Measurements from ENCODE around the gene CYP3A7. TPM values are rescaled to one million over a fixed set of nuclear protein-coding genes. Genes with fewer than 3 reads are reported as not detected.

The CYP3A7 gene
- total and polyA plus RNA-seq, 2 of the 13 experiments (the other 11 are each of a cell fraction or from before 2014, with no cell fraction given) = 5.8 to 6.4 TPM

DNA sequence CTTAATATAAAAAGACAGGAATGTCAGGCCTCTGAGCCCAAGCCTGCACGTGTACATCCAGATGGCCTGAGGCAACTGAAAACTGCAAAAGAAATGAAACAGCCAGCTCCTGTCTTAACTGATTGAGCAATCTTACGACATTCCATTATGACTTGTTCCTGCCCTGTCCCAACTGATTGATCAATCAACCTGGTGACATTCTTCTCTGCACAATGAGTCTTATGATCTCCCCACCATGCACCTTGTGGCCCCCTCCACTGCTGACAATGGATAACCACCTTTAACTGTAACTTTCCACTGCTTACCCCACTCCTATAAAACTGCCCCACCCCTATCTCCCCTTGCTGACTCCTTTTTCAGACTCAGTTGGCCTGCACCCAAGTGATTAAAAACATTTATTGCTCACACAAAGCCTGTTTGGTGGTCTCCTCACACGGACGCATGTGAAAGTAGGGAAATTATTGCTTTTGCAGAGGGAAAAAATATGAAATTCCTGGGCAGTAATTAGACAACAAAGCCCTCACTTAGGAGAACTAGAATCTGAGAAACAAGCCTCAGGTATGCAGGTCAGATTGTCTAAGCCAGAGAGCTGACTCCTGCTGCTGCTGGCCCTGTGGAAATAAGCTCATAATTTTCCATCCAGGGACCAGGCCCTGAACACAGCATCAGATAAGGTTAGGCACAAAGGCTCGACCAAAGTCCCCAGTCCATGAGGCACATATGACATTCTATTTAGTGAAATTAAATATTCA lies 5.3 kb downstream of the CYP3A7 start (continued):
- TF ChIP-seq ATF2 (CRISPR knock-in tag; IDR thresholded peaks at IDR 0.05) = peak; percentile 38; the same call in 1 of the 2 replicates
- no peak for TF ChIP-seq CSRNP2 (CRISPR knock-in tag; conservative IDR thresholded peaks at IDR 0.05; ENCODE audit: low read depth)
- TF ChIP-seq MNT (IDR thresholded peaks at IDR 0.05) = peak; percentile 39; the same call in 1 of the 2 replicates
- TF ChIP-seq TRIM24 (CRISPR knock-in tag; IDR thresholded peaks at IDR 0.05) = no peak
- peak; percentile 17 for TF ChIP-seq ASH2L (IDR thresholded peaks at IDR 0.05; ENCODE audit: insufficient read length, low read depth, low read length)
- peak; percentile 57; the same call in 1 of the 2 replicates for TF ChIP-seq ZNF12 (CRISPR knock-in tag; IDR thresholded peaks at IDR 0.05)
- TF ChIP-seq TEAD2 (CRISPR knock-in tag; IDR thresholded peaks at IDR 0.05) = no peak
- no peak for TF ChIP-seq ELF4 (CRISPR knock-in tag; IDR thresholded peaks at IDR 0.05; ENCODE audit: borderline replicate concordance)
- TF ChIP-seq MLLT10 (CRISPR knock-in tag; IDR thresholded peaks at IDR 0.05) = no peak
- no peak for TF ChIP-seq ZNF30 (CRISPR knock-in tag; IDR thresholded peaks at IDR 0.05)
- TF ChIP-seq DMAP1 (CRISPR knock-in tag; IDR thresholded peaks at IDR 0.05) = peak; percentile 28; the same call in 1 of the 2 replicates
- TF ChIP-seq, protein P1, sequence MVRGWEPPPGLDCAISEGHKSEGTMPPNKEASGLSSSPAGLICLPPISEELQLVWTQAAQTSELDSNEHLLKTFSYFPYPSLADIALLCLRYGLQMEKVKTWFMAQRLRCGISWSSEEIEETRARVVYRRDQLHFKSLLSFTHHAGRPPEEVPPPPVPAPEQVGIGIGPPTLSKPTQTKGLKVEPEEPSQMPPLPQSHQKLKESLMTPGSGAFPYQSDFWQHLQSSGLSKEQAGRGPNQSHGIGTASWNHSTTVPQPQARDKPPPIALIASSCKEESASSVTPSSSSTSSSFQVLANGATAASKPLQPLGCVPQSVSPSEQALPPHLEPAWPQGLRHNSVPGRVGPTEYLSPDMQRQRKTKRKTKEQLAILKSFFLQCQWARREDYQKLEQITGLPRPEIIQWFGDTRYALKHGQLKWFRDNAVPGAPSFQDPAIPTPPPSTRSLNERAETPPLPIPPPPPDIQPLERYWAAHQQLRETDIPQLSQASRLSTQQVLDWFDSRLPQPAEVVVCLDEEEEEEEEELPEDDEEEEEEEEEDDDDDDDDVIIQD (CRISPR knock-in tag; IDR thresholded peaks at IDR 0.05; ENCODE audit: low read depth) = peak; percentile 17; the same call in 1 of the 2 replicates
- no peak for TF ChIP-seq JARID2 (CRISPR knock-in tag; IDR thresholded peaks at IDR 0.05; ENCODE audit: insufficient replicate concordance)
- TF ChIP-seq ZNF547 (CRISPR knock-in tag; IDR thresholded peaks at IDR 0.05) = no peak
- TF ChIP-seq HMG20B (CRISPR knock-in tag; conservative IDR thresholded peaks at IDR 0.05) = peak; percentile 59; the same call in 1 of the 2 replicates
- TF ChIP-seq ZNF326 (CRISPR knock-in tag; IDR thresholded peaks at IDR 0.05; ENCODE audit: borderline replicate concordance) = no peak
- no peak for TF ChIP-seq NCOA1 (CRISPR knock-in tag; IDR thresholded peaks at IDR 0.05)
- no peak for TF ChIP-seq NONO (IDR thresholded peaks at IDR 0.05)
- TF ChIP-seq NONO (CRISPR knock-in tag; conservative IDR thresholded peaks at IDR 0.05) = 0 out of 2 replicates have a peak, but pooled peaks have one; percentile 40
- no peak for TF ChIP-seq ARNTL (CRISPR knock-in tag; IDR thresholded peaks at IDR 0.05)
- peak; percentile 18; the same call in 1 of the 2 replicates for TF ChIP-seq TFAP4 (IDR thresholded peaks at IDR 0.05; ENCODE audit: borderline replicate concordance, low read depth)
- no peak for TF ChIP-seq ZMYM2 (CRISPR knock-in tag; IDR thresholded peaks at IDR 0.05)
- peak; percentile 43 for TF ChIP-seq HNF4A (CRISPR knock-in tag; IDR thresholded peaks at IDR 0.05)
- TF ChIP-seq SOX6 (IDR thresholded peaks at IDR 0.05) = no peak
- TF ChIP-seq SOX6 (CRISPR knock-in tag; IDR thresholded peaks at IDR 0.05) = peak; percentile 92
